Bronchus fibroblast of lung (primary cell): Measurements from ENCODE around the gene TMEM235. TPM values are rescaled to one million over a fixed set of nuclear protein-coding genes. Genes with fewer than 3 reads are reported as not detected.

ENCODE experiments used
- total RNA-seq: library from RNA; depleted of rRNA; stranded (reverse); fragments of >200 nt; gene quantifications from 2 replicates; pipeline ENCODE4 v1.2.3, GENCODE V29; 2015

Gene TMEM235
- not detected in 2 replicates for total RNA-seq

GRCh38 chr17:78230996-78231935 is at the start of gene TMEM235:
Gene TMEM235, plus strand, starts transcription at chr17:78231631. Its CDS starts 393 bp downstream, at chr17:78232024.

GRCh38 chr17:78186692-78187595 is 44.5 kb upstream of the TMEM235 start, which contains the start of the genes AFMID and TK1:
Gene AFMID, plus strand, starts transcription at chr17:78187362. Its CDS starts 9 bp downstream, at chr17:78187371.
Gene TK1, minus strand, starts transcription at chr17:78187052. Its CDS starts 58 bp downstream, at chr17:78186994.

GRCh38 chr17:78214016-78214705 is 17.3 kb upstream of the TMEM235 start, which contains the start of gene BIRC5:
Gene BIRC5, plus strand, starts transcription at chr17:78214253. Its CDS starts 64 bp downstream, at chr17:78214317.

Other genes with a start within 250 kb of the TMEM235 start
- 1.0 and 1.5 TPM in 2 replicates for gene TMC6, start 102.9 kb upstream of the TMEM235 start, total RNA-seq
- gene TMC8, start 100.9 kb upstream of the TMEM235 start, total RNA-seq, result 0.17 TPM in 1 of 2 replicates, not detected in the other
- not detected in 2 replicates for gene C17orf99, start 85.2 kb upstream of the TMEM235 start, total RNA-seq
- gene SYNGR2, start 63.0 kb upstream of the TMEM235 start, total RNA-seq, result 14.1 and 15.6 TPM in 2 replicates
- gene TK1, start 44.6 kb upstream of the TMEM235 start, total RNA-seq, result 276 and 278 TPM in 2 replicates
- 29.4 and 33.5 TPM in 2 replicates for gene AFMID, start 44.3 kb upstream of the TMEM235 start, total RNA-seq
- gene BIRC5, start 17.4 kb upstream of the TMEM235 start, total RNA-seq, result 95.1 and 100 TPM in 2 replicates
- gene SOCS3, start 128.4 kb downstream of the TMEM235 start, total RNA-seq, result 79.5 and 87.4 TPM in 2 replicates
- 19.3 and 26.3 TPM in 2 replicates for gene PGS1, start 147.0 kb downstream of the TMEM235 start, total RNA-seq